ENCODE results near the gene SGF29.

The SGF29 gene

DNA sequence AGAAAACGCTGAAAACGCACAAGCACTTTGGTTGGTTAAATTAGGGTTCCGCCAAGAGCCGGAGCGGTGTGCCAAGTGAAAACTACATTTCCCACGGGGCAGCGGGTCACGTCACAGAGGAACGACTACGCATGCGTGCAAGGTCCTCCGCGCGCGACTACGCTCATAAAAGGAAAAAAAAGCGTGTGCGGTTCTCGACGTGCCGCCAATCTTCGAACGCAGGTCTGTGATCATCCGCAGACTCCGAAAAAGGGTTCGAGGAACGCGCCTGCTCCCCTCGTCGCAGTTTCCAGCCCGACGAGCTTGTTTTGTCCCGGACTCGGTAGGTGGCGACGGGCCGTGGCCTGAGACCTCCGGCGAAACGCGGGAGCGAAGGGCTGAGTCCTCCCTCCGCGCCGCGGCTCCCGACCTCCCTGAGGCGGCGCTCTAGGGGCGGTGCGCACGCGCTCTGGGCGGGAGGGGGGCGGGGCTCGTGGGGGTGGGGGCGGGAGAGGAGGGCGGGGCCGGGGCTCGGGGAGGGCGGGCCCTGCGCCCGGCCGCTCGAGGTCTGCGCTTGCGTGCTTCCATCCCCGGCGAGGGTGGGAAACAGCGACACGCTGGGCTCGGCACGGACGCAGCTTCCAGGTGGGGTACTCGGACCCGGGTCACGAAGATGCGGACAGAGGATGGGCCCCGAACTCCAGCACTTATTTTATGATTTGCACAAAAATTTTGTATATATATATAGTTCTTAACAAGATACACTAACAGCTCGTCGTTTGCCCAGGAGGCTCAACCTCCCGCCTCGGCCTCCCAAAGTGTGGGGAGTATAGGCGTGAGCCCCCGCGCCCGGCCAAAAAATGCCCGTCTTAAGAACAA lies at the start of gene SGF29:
SGF29 (plus strand) TSS at position 145 of the 858 bp plus-strand sequence. CDS start 27,150 bp downstream, outside the sequence.
- no peaks in the 10 kb centered on the region for H4K20me1 ChIP-seq (ENCODE audit: insufficient read depth, low read length)
- no peak within 1 kb of the TSS; the same call in 1 of the 2 replicates for H2AFZ ChIP-seq (ENCODE audit: low read length)
- no peaks in the 10 kb centered on the region for H3K9me2 ChIP-seq (ENCODE audit: low read depth, low read length)
- H3K4me3 ChIP-seq (ENCODE audit: low read depth, low read length, poor library complexity, severe bottlenecking) = peak within 1 kb of the TSS; percentile 69
- no peaks in the 10 kb centered on the region for H3K27me3 ChIP-seq (ENCODE audit: insufficient read depth, low read length)
- peak within 1 kb of the TSS; percentile 94 for H3K4me2 ChIP-seq (ENCODE audit: low read length)
- H3K79me2 ChIP-seq (ENCODE audit: insufficient read depth, low read length) = no peaks in the 10 kb centered on the region
- H3F3A ChIP-seq (ENCODE audit: insufficient read depth, low read length) = no peaks in the 10 kb centered on the region
- no peaks in the 10 kb centered on the region for H3K9me3 ChIP-seq (ENCODE audit: low read length)
- H3K4me1 ChIP-seq (ENCODE audit: insufficient read depth, low read length, severe bottlenecking) = peaks cover 21% of the 10 kb centered on the region
- peaks cover 12% of the 10 kb centered on the region for H3K36me3 ChIP-seq (ENCODE audit: insufficient read depth, low read length)
- peak within 1 kb of the TSS; percentile 91 for H3K27ac ChIP-seq (ENCODE audit: low read depth, low read length, poor library complexity, severe bottlenecking)
- no peak for TF ChIP-seq EZH2 (IDR thresholded peaks at IDR 0.05; ENCODE audit: borderline replicate concordance, low read length)
- TF ChIP-seq, protein P1, sequence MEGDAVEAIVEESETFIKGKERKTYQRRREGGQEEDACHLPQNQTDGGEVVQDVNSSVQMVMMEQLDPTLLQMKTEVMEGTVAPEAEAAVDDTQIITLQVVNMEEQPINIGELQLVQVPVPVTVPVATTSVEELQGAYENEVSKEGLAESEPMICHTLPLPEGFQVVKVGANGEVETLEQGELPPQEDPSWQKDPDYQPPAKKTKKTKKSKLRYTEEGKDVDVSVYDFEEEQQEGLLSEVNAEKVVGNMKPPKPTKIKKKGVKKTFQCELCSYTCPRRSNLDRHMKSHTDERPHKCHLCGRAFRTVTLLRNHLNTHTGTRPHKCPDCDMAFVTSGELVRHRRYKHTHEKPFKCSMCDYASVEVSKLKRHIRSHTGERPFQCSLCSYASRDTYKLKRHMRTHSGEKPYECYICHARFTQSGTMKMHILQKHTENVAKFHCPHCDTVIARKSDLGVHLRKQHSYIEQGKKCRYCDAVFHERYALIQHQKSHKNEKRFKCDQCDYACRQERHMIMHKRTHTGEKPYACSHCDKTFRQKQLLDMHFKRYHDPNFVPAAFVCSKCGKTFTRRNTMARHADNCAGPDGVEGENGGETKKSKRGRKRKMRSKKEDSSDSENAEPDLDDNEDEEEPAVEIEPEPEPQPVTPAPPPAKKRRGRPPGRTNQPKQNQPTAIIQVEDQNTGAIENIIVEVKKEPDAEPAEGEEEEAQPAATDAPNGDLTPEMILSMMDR (IDR thresholded peaks at IDR 0.05; ENCODE audit: low read length) = peak; percentile 33; the same call in 1 of the 2 replicates
- H3K9ac ChIP-seq (ENCODE audit: low read length) = peak within 1 kb of the TSS; percentile 92

DNA sequence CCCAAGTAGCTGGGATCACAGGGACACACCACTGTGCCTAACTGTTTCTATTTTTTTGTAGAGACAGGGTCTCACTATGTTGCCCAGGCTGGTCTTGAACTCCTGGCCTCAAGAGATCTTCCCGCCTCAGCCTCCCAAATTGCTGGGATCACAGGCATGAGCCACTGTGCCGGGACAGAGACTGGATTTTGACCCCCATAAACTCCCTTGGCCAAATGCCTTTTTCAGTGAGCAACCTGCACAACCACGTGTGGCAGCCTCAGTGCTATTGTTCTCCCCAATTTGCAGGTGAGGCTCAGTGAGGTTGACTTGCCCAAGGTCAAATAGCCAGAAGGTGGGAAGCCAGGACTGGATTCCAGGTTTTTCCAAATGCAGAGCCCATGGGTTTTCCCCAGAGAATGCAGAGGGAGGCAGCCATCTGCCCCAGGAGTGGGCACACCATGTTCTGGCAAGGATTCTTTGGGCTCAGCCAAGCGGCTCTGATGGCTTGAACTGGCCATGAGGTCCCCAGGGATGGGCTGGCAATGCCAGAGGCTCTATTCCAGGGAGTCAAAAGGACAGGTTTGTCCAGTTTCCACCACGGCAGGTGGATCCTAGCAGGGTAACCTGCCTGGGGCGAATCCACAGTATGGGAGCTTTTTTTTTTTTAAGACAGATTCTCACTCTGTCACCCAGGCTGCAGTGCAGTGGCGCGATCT lies 48.9 kb upstream of the SGF29 start:
- H3K9me2 ChIP-seq (ENCODE audit: low read depth, low read length) = no peaks in the 10 kb centered on the region
- no peak overlapping the region for H3K4me3 ChIP-seq (ENCODE audit: low read depth, low read length, poor library complexity, severe bottlenecking)
- H3K9ac ChIP-seq (ENCODE audit: low read length) = no peak overlapping the region
- H3K36me3 ChIP-seq (ENCODE audit: insufficient read depth, low read length) = no peaks in the 10 kb centered on the region
- H3K4me1 ChIP-seq (ENCODE audit: insufficient read depth, low read length, severe bottlenecking) = no peaks in the 10 kb centered on the region
- no peaks in the 10 kb centered on the region for H3K9me3 ChIP-seq (ENCODE audit: low read length)
- no peaks in the 10 kb centered on the region for H3F3A ChIP-seq (ENCODE audit: insufficient read depth, low read length)
- no peaks in the 10 kb centered on the region for H3K79me2 ChIP-seq (ENCODE audit: insufficient read depth, low read length)
- no peak overlapping the region for H2AFZ ChIP-seq (ENCODE audit: low read length)
- H3K27ac ChIP-seq (ENCODE audit: low read depth, low read length, poor library complexity, severe bottlenecking) = no peak overlapping the region
- no peaks in the 10 kb centered on the region for H4K20me1 ChIP-seq (ENCODE audit: insufficient read depth, low read length)
- no peaks in the 10 kb centered on the region for H3K27me3 ChIP-seq (ENCODE audit: insufficient read depth, low read length)
- TF ChIP-seq, protein P1 (IDR thresholded peaks at IDR 0.05; ENCODE audit: low read length) = no peak
- TF ChIP-seq EZH2 (IDR thresholded peaks at IDR 0.05; ENCODE audit: borderline replicate concordance, low read length) = no peak
- no peak overlapping the region for H3K4me2 ChIP-seq (ENCODE audit: low read length)

DNA sequence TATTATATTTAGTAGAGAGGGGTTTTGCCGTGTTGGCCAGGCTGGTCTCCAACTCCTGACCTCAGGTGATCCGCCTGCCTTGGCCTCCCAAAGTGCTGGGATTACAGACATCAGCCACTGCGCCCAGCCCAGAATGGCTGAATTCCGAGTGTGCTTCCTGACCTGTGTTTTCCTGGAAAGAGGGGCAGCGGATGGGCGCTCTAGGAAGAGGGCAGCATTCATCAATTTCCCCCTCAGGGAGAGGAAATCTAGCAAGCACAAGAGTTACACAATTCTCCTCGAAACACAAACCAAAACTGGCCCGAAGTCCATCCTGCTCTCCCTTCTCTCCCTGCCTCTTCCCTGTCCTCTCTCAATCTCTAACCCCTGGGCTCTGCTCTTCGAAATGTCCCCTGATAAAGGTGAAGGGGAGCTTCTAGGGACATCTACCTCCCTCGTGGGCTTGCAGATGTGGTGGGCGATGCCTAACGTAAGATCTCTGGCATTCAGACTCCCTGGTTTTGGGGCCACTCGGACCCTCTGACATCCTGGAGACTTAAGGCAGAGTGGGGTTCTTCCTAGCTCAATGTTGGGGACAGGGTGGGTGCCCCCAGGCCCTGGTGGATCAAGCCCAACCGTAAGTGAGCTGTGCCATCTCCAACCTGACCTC lies 48.1 kb upstream of the SGF29 start:
- Histone ChIP-seq H2AFZ (ENCODE audit: low read length) (no peak overlapping the region), H3K9ac (ENCODE audit: low read length) (no peak overlapping the region), H3K9me3 (ENCODE audit: low read length) (no peaks in the 10 kb centered on the region), H4K20me1 (ENCODE audit: insufficient read depth, low read length) (no peaks in the 10 kb centered on the region), H3K36me3 (ENCODE audit: insufficient read depth, low read length) (no peaks in the 10 kb centered on the region), H3K27ac (ENCODE audit: low read depth, low read length, poor library complexity, severe bottlenecking) (no peak overlapping the region), H3K4me3 (ENCODE audit: low read depth, low read length, poor library complexity, severe bottlenecking) (no peak overlapping the region), H3F3A (ENCODE audit: insufficient read depth, low read length) (no peaks in the 10 kb centered on the region), H3K79me2 (ENCODE audit: insufficient read depth, low read length) (no peaks in the 10 kb centered on the region), H3K4me2 (ENCODE audit: low read length) (no peak overlapping the region), H3K9me2 (ENCODE audit: low read depth, low read length) (no peaks in the 10 kb centered on the region), H3K27me3 (ENCODE audit: insufficient read depth, low read length) (no peaks in the 10 kb centered on the region), H3K4me1 (ENCODE audit: insufficient read depth, low read length, severe bottlenecking) (no peaks in the 10 kb centered on the region)
- TF ChIP-seq EZH2 (IDR thresholded peaks at IDR 0.05; ENCODE audit: borderline replicate concordance, low read length) = no peak
- TF ChIP-seq, protein P1 (IDR thresholded peaks at IDR 0.05; ENCODE audit: low read length) = no peak

Measured in OCI-LY1 (cell line).